OCI-LY7 (cell line): ENCODE measurements around the gene HS1BP3. TPM values are rescaled to one million over a fixed set of nuclear protein-coding genes. Genes with fewer than 3 reads are reported as not detected.

Source experiments
- BruUV-seq: library from RNA; stranded (reverse); fragments of 400-500 nt; replicated peaks from 2 replicates; lab custom pipeline; 2021; lab: Mats Ljungman, UMichigan
- CTCF ChIA-PET: fragments of 300-600 bp; sonication (Branson Sonifier 250); formaldehyde crosslinking; loops from one replicate; lab custom pipeline; 2022; ENCODE audit warnings: antibody characterized with exemption; ENCODE audit not compliant: unreplicated experiment; lab: Charles Lee
- POLR2A ChIA-PET: fragments of 300-600 bp; sonication (Branson Sonifier 250); formaldehyde crosslinking; loops from one replicate; lab custom pipeline; 2022; ENCODE audit warnings: antibody characterized with exemption; lab: Charles Lee
- DNase-seq: peaks from one replicate; pipeline ENCODE4 v3.0.0-alpha.2; 2015; ENCODE audit warnings: low spot score
- H2AFZ ChIP-seq: fragments of 200-600 bp; sonication (generic), shearing (Covaris generic); 2 replicates; pipeline ENCODE4 v1.6.1; 2014; ENCODE audit warnings: mild to moderate bottlenecking, antibody characterized with exemption, low read length, moderate library complexity
- H3K27ac ChIP-seq: fragments of 200-600 bp; sonication (generic); 2 replicates; pipeline ENCODE4 v1.5.1; 2014; ENCODE audit warnings: mixed run types, low read depth, mild to moderate bottlenecking, moderate library complexity, low read length, inconsistent platforms; ENCODE audit not compliant: poor library complexity, severe bottlenecking
- H3K36me3 ChIP-seq: fragments of 200-600 bp; sonication (generic); 2 replicates; pipeline ENCODE4 v1.6.1; 2014; ENCODE audit warnings: mild to moderate bottlenecking, antibody characterized with exemption, low read length, moderate library complexity, mixed read lengths; ENCODE audit not compliant: insufficient read depth
- H3K4me1 ChIP-seq: fragments of 200-600 bp; sonication (generic); 2 replicates; pipeline ENCODE4 v1.5.1; 2014; ENCODE audit warnings: mild to moderate bottlenecking, low read length; ENCODE audit not compliant: insufficient read depth, poor library complexity, severe bottlenecking
- H3K4me2 ChIP-seq: fragments of 200-600 bp; sonication (generic); 2 replicates; pipeline ENCODE4 v1.6.1; 2014; ENCODE audit warnings: mild to moderate bottlenecking, low read length
- H3K4me3 ChIP-seq: fragments of 200-600 bp; sonication (generic); 2 replicates; pipeline ENCODE4 v1.5.1; 2014; ENCODE audit warnings: mild to moderate bottlenecking, low read depth, low read length; ENCODE audit not compliant: poor library complexity, severe bottlenecking
- H3K79me2 ChIP-seq: fragments of 200-600 bp; sonication (generic); 2 replicates; pipeline ENCODE4 v1.6.1; 2016; ENCODE audit warnings: low read depth, mild to moderate bottlenecking, low read length, moderate library complexity, mixed read lengths; ENCODE audit not compliant: insufficient read depth
- H3K9me2 ChIP-seq: fragments of 200-600 bp; sonication (generic); 2 replicates; pipeline ENCODE4 v1.6.1; 2016; ENCODE audit warnings: mild to moderate bottlenecking, low read length, mixed read lengths; ENCODE audit not compliant: insufficient read depth
- H3K9me3 ChIP-seq: fragments of 200-600 bp; sonication (generic); 2 replicates; pipeline ENCODE4 v1.6.1; 2014; ENCODE audit warnings: mild to moderate bottlenecking, mixed run types, low read length, mixed read lengths
- H4K20me1 ChIP-seq: fragments of 200-600 bp; sonication (generic); 2 replicates; pipeline ENCODE4 v1.6.1; 2014; ENCODE audit warnings: mild to moderate bottlenecking, antibody characterized with exemption, low read length, moderate library complexity, mixed read lengths; ENCODE audit not compliant: insufficient read depth
- EZH2phosphoT487 ChIP-seq: fragments of 200-600 bp; sonication (generic); IDR thresholded peaks from 2 replicates; pipeline ENCODE4 v1.6.1; 2018; ENCODE audit warnings: low read depth, borderline replicate concordance, mild to moderate bottlenecking, mixed run types, antibody characterized with exemption, low read length, moderate library complexity, mixed read lengths
- intact Hi-C: fragments of 100-400 bp; cut with micrococcal nuclease; formaldehyde crosslinking; loops from one replicate; pipeline ENCODE4 v1.10.0; 2022; ENCODE audit not compliant: unreplicated experiment
- total RNA-seq, 2 experiments: library from RNA; depleted of rRNA in 1 of 2; stranded (reverse); fragments of >200 nt in 1 of 2; shearing (Covaris generic) in 1 of 2; gene quantifications; 2 replicates each; pipeline ENCODE4 v1.2.3, GENCODE V29; 2014 to 2022
- TF ChIP-seq, protein P1 (sequence below): fragments of 200-600 bp; sonication (generic); conservative IDR thresholded peaks from 2 replicates; pipeline ENCODE4 v1.5.1; 2014; ENCODE audit warnings: mild to moderate bottlenecking, antibody characterized with exemption, low read length, moderate library complexity, mixed read lengths

HS1BP3 gene
- total RNA-seq, 2 experiments from 2014 or later: 10.6 to 15.2 TPM

DNA sequence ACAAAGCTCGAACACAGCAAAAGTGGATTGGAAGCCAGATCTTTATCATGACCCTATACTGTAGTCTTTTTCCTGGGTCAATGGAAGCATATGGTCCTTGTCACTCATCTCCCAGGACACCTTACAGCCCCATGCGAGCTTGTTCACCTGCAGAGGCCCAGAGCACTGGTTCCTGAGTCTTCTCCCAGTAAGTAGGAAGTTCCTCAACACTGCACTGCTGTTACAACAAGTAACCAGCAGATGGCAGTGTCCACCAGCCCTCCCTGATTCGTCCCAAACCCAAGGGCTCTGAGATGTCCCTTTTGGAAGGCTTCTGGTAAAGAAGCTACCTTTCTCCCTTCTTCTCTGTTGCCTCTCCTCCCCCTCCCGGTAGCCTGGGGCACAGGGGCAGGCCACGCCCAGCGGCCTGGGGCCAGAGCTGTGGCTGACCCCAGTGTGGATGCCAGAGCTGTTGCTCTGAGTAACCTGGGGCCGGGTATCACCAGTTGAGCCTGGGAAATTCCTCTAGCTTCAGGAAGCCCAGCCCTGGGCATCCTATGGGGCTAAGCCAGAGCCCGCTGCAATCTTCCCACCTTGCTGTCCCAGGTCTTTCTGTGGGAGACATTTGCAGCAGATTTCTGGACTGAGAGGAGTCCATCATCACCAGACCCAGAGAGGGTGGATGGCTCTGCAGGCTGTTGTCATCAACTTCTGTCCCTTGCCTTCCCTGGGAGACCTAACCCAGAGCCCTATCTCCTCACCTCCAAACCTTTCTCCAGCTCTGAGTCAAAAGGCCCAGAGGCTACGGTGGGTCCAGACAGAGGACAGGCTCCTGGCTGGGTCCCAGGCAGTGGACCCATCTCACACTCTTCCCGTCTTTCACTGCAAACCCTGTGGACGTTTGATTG, 10.8 kb upstream of the HS1BP3 start:
- BruUV-seq: no TSS peak
- H4K20me1 ChIP-seq: no peaks in the 10 kb centered on the region
- TF ChIP-seq, protein P1, sequence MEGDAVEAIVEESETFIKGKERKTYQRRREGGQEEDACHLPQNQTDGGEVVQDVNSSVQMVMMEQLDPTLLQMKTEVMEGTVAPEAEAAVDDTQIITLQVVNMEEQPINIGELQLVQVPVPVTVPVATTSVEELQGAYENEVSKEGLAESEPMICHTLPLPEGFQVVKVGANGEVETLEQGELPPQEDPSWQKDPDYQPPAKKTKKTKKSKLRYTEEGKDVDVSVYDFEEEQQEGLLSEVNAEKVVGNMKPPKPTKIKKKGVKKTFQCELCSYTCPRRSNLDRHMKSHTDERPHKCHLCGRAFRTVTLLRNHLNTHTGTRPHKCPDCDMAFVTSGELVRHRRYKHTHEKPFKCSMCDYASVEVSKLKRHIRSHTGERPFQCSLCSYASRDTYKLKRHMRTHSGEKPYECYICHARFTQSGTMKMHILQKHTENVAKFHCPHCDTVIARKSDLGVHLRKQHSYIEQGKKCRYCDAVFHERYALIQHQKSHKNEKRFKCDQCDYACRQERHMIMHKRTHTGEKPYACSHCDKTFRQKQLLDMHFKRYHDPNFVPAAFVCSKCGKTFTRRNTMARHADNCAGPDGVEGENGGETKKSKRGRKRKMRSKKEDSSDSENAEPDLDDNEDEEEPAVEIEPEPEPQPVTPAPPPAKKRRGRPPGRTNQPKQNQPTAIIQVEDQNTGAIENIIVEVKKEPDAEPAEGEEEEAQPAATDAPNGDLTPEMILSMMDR: peak; percentile 94
- TF ChIP-seq EZH2phosphoT487: no peak
- ChIA-PET CTCF (interaction anchor here (0.6 to 3.3 kb wide), 6 partner anchors 10 to 455 kb away, joined by 3 to 23 read pairs (median 6); no protein-coding TSS in a partner anchor), POLR2A (interaction anchor here (0.7 to 3.9 kb wide), 3 partner anchors 15 to 302 kb away, joined by 3 to 30 read pairs (median 4); no protein-coding TSS in a partner anchor)
- H3K9me2 ChIP-seq: no peaks in the 10 kb centered on the region
- H3K27ac ChIP-seq: no peak overlapping the region
- H3K36me3 ChIP-seq: no peaks in the 10 kb centered on the region
- no peak overlapping the region for H3K4me3 ChIP-seq
- peaks cover 13% of the 10 kb centered on the region for H3K4me1 ChIP-seq
- H3K4me2 ChIP-seq: no peak overlapping the region
- H3K9me3 ChIP-seq: no peaks in the 10 kb centered on the region
- intact Hi-C loops: loop anchor here (1.0 to 5.0 kb wide), 5 partner anchors 15 to 456 kb away; partner anchors contain the start of gene LDAH
- H3K79me2 ChIP-seq: no peaks in the 10 kb centered on the region
- peak; percentile 75 for DNase-seq
- H2AFZ ChIP-seq: no peak overlapping the region

DNA sequence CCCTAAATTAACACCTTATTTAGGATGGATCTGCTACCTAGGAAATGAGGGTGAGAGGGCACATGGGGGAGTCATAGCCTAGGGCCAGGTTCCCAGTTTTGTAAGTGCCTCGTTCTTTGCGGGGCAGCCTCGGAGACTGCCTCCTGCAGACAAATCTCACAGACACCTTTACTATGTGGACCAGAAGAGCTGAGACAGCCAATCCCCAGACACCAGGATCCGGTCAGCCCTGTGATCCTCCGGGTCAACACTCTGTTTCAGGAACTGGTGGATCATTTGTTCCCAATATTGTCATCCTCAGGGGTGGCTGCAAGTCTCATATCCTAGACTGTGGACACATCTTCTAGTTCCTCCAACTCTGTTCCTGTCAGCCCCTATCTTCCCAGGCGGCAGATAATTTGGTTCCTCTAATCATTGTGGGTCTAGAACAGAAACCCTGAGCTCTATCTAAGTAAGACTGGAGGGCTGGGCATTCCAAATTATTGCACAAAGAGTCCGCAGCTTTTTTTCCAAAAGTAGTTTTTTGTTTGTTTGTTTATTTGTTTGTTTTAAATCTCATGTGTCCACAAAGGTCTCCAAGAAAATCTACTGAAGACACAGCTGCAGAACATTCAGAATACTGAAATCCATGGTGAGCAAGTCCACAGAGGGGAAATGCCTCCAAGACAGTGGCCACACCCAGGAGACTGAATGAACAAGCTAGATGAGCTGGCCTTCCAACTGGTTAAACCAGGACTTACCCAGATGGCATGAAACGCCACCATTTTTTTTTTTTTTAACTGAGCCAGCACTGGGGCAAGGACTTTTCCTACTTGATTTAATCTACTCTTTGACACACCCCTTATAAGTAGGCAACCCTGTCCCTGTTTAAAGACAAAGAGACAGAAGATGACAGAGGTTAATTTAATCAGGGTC, 9.9 kb upstream of the HS1BP3 start:
- H3K36me3 ChIP-seq: no peaks in the 10 kb centered on the region
- no peak overlapping the region for H3K4me2 ChIP-seq
- H3K4me1 ChIP-seq: peaks cover 10% of the 10 kb centered on the region
- H3K79me2 ChIP-seq: no peaks in the 10 kb centered on the region
- H3K9me2 ChIP-seq: no peaks in the 10 kb centered on the region
- no peak overlapping the region for H3K27ac ChIP-seq
- no peak for DNase-seq
- H3K9me3 ChIP-seq: no peaks in the 10 kb centered on the region
- no TSS peak for BruUV-seq
- no peak overlapping the region for H3K4me3 ChIP-seq
- POLR2A ChIA-PET: interaction anchor here (1.1 to 3.9 kb wide), 3 partner anchors 16 to 301 kb away, joined by 3 to 30 read pairs (median 3); no protein-coding TSS in a partner anchor
- TF ChIP-seq EZH2phosphoT487: no peak
- TF ChIP-seq, protein P1: no peak
- H4K20me1 ChIP-seq: no peaks in the 10 kb centered on the region
- H2AFZ ChIP-seq: no peak overlapping the region
- CTCF ChIA-PET: interaction anchor here (0.6 to 3.3 kb wide), 5 partner anchors 13 to 456 kb away, joined by 3 to 23 read pairs (median 7); no protein-coding TSS in a partner anchor
- intact Hi-C loops: loop anchor here (1.0 to 5.0 kb wide), 5 partner anchors 16 to 457 kb away; partner anchors contain the start of gene LDAH
